A673 (cell line): Measurements from ENCODE around the gene VWA5B1. TPM values are rescaled to one million over a fixed set of nuclear protein-coding genes. Genes with fewer than 3 reads are reported as not detected.
A peak's percentile ranks its signal among the peaks of the same experiment; 100 is the strongest.

Source experiments
- BruUV-seq: library from RNA; stranded (reverse); fragments of 400-500 nt; replicated peaks from 2 replicates; lab custom pipeline; 2021; lab: Mats Ljungman, UMichigan
- CTCF ChIA-PET: fragments of 300-600 bp; sonication (Branson Sonifier 250); formaldehyde crosslinking; loops from one replicate; lab custom pipeline; 2022; ENCODE audit warnings: antibody characterized with exemption; lab: Charles Lee
- POLR2A ChIA-PET: fragments of 300-600 bp; sonication (Branson Sonifier 250); formaldehyde crosslinking; loops from one replicate; lab custom pipeline; 2022; ENCODE audit warnings: antibody characterized with exemption; ENCODE audit not compliant: low non-redundant PET; lab: Charles Lee
- DNase-seq: peaks from one replicate; pipeline ENCODE4 v3.0.0-alpha.2; 2015; ENCODE audit warnings: low spot score
- H3K27ac ChIP-seq: fragments of 200-600 bp; sonication (generic); 2 replicates; pipeline ENCODE4 v1.5.1; 2016; ENCODE audit warnings: mixed run types, low read depth, mild to moderate bottlenecking, mixed read lengths, antibody characterized with exemption, low read length; ENCODE audit not compliant: poor library complexity, severe bottlenecking
- H3K27me3 ChIP-seq: fragments of 200-600 bp; sonication (generic); replicated peaks from 2 replicates; pipeline ENCODE4 v1.6.1; 2017; ENCODE audit warnings: mixed run types, low read depth, mild to moderate bottlenecking, mixed read lengths, antibody characterized with exemption, low read length; ENCODE audit not compliant: insufficient read depth, poor library complexity
- H3K36me3 ChIP-seq: fragments of 200-600 bp; sonication (generic); 2 replicates; pipeline ENCODE4 v1.6.1; 2016; ENCODE audit warnings: mixed run types, mild to moderate bottlenecking, mixed read lengths, antibody characterized with exemption, low read length; ENCODE audit not compliant: insufficient read depth, poor library complexity, severe bottlenecking
- H3K4me1 ChIP-seq: fragments of 200-600 bp; sonication (generic); 2 replicates; pipeline ENCODE4 v1.6.1; 2017; ENCODE audit warnings: mixed run types, mild to moderate bottlenecking, mixed read lengths, antibody characterized with exemption, low read length; ENCODE audit not compliant: insufficient read depth, poor library complexity, severe bottlenecking
- H3K4me3 ChIP-seq: fragments of 200-600 bp; sonication (generic); 2 replicates; pipeline ENCODE4 v1.5.1; 2016; ENCODE audit warnings: low read depth, mixed run types, mild to moderate bottlenecking, mixed read lengths, low read length; ENCODE audit not compliant: poor library complexity, severe bottlenecking
- H3K9me3 ChIP-seq: fragments of 200-600 bp; sonication (generic); 2 replicates; pipeline ENCODE4 v1.6.1; 2016; ENCODE audit warnings: mixed run types, low read depth, mild to moderate bottlenecking, mixed read lengths, antibody characterized with exemption, low read length; ENCODE audit not compliant: poor library complexity, severe bottlenecking
- CTCF ChIP-seq: fragments of 300-800, 200-600 bp; sonication (generic); conservative IDR thresholded peaks from 2 replicates; pipeline ENCODE4 v1.5.1; 2017; ENCODE audit warnings: low read depth, mild to moderate bottlenecking, antibody characterized with exemption, low read length, moderate library complexity, mixed read lengths
- EZH2 ChIP-seq: fragments of 200-600 bp; sonication (generic); IDR thresholded peaks from 2 replicates; pipeline ENCODE4 v1.6.1; 2017; ENCODE audit warnings: borderline replicate concordance, low read depth, mild to moderate bottlenecking, mixed read lengths, antibody characterized with exemption, low read length; ENCODE audit not compliant: poor library complexity, severe bottlenecking
- intact Hi-C: fragments of 100-400 bp; cut with micrococcal nuclease; formaldehyde crosslinking; loops from one replicate; pipeline ENCODE4 v1.10.0; 2022; ENCODE audit not compliant: unreplicated experiment
- total RNA-seq: library from RNA; stranded (reverse); gene quantifications from 2 replicates; pipeline ENCODE4 v1.2.3, GENCODE V29; 2021

The VWA5B1 gene
- total RNA-seq, 1 experiment from 2014 or later: not detected

GRCh38 chr1:20376880-20377494, 86.3 kb downstream of the VWA5B1 start:
- Histone ChIP-seq H3K4me1 (no peaks in the 10 kb centered on the region), H3K27ac (no peak overlapping the region), H3K4me3 (no peak overlapping the region), H3K9me3 (no peaks in the 10 kb centered on the region), H3K27me3 (peaks cover 49% of the 10 kb centered on the region), H3K36me3 (no peaks in the 10 kb centered on the region)
- BruUV-seq: no TSS peak
- DNase-seq: peak; percentile 45
- intact Hi-C loops: loop anchor here (5.0 kb wide), 2 partner anchors 55 to 115 kb away; no protein-coding TSS in a partner anchor
- TF ChIP-seq EZH2: no peak
- TF ChIP-seq CTCF: peak; percentile 81
- POLR2A ChIA-PET: no interaction called here
- CTCF ChIA-PET: interaction anchor here (1.0 kb wide), 1 partner anchor 48 kb away, joined by 3 read pairs; no protein-coding TSS in a partner anchor

DNA sequence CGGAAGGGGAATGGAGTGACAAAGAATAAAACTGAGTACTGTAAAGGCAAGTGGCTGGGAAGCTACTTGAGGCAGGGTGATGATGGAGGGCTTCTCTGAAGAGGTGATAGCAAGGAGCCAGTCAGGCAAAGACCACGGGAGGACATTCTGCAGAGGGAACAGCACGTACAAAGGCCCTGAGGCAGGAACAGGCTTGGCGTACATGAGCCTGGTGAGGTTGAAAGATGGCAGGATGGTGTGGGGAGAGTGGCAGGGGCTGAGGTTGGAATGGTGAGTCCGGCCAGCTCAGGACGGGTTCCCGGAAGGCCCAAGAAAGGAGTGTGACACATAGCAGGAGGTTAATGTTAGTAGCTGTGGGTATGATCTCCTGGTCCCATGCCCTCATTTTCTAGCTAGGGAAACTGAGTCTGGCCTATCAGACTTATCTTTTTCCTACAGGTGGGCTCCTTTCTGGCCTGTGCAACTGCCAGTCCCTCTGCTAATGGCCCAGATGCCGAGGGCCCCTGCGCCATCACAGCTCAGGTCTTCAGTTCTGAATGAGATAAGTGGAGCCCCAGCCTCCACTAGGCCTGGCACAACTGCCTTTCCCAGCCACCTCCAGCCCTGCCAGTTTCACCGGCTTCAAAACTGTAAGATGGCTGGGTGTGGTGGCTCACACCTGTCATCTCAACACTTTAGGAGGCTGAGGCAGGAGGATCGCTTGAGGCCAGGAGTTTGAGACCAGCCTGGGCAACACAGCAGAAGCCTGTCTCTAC, 87.0 kb downstream of the VWA5B1 start:
- Histone ChIP-seq H3K9me3 (no peaks in the 10 kb centered on the region), H3K27ac (no peak overlapping the region), H3K27me3 (peaks cover 42% of the 10 kb centered on the region), H3K36me3 (no peaks in the 10 kb centered on the region), H3K4me3 (no peak overlapping the region), H3K4me1 (no peaks in the 10 kb centered on the region)
- no TSS peak for BruUV-seq
- ChIA-PET CTCF (interaction anchor here (1.0 kb wide), 1 partner anchor 47 kb away, joined by 3 read pairs; no protein-coding TSS in a partner anchor), POLR2A (no interaction called here)
- intact Hi-C loops: loop anchor here (5.0 kb wide), 2 partner anchors 55 to 115 kb away; no protein-coding TSS in a partner anchor
- TF ChIP-seq CTCF (no peak), EZH2 (no peak)
- no peak for DNase-seq

- Histone ChIP-seq H3K27me3 (peaks cover 38% of the 10 kb centered on the region), H3K27ac (no peak overlapping the region), H3K4me3 (no peak overlapping the region), H3K4me1 (no peaks in the 10 kb centered on the region), H3K9me3 (no peaks in the 10 kb centered on the region), H3K36me3 (no peaks in the 10 kb centered on the region)
- CTCF ChIA-PET: no interaction called here
- intact Hi-C loops: loop anchor here (5.0 kb wide), 2 partner anchors 53 to 113 kb away; no protein-coding TSS in a partner anchor
- BruUV-seq: no TSS peak
- POLR2A ChIA-PET: no interaction called here
- no peak for DNase-seq
- no peak for TF ChIP-seq EZH2
- TF ChIP-seq CTCF: no peak
Observed at GRCh38 chr1:20379075-20379474, 88.4 kb downstream of the VWA5B1 start.
